Epidermal melanocyte (primary cell): Measurements from ENCODE around the gene NUDT8.
"Not testable (repeated sequence)": the region's sequence is repeated elsewhere in the genome, so short reads cannot be mapped to it uniquely, and the experiment has no call there.

ENCODE experiments used
- DNase-seq: peaks from one replicate; pipeline ENCODE4 v3.0.0; 2011; ENCODE audit warnings: low spot score; ENCODE audit not compliant: insufficient read length

Gene NUDT8

GRCh38 chr11:67660752-67661151 lies 31.0 kb upstream of the NUDT8 start:
- not testable (repeated sequence) for DNase-seq

GRCh38 chr11:67659651-67660165 lies 30.0 kb upstream of the NUDT8 start:
- DNase-seq = not testable (repeated sequence)

GRCh38 chr11:67657300-67657699 lies 27.6 kb upstream of the NUDT8 start:
- no peak for DNase-seq

DNA sequence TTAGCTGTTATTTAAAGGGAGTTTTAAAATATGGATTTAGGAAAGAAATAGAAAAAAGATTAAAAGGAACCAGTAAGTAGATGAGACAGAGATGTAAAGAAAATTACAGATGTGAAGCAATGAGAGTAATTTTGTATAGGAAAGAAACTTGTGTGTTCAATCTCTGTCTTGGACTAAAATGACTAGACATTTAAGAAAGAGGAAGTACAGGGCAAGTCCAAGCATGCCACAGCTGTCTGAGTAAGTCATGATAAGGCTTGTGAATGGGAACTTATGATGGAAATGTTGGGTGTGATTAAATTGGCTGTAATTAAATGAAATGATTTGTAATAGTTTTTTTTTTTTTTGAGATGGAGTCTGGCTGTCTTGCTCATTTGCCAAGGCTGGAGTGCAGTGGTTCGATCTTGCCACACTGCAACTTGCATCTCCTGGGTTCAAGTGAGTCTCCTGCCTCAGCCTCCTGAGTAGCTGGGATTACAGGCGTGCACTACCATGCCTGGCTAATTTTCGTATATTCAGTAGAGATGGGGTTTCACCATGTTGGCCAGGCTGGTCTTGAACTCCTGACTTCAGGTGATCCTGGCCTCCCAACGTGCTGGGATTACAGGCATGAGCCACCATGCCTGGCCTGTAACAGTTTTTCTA lies 26.7 kb upstream of the NUDT8 start:
- no peak for DNase-seq

- no peak for DNase-seq
Measured at GRCh38 chr11:67654225-67654624, 24.5 kb upstream of the NUDT8 start.

DNA sequence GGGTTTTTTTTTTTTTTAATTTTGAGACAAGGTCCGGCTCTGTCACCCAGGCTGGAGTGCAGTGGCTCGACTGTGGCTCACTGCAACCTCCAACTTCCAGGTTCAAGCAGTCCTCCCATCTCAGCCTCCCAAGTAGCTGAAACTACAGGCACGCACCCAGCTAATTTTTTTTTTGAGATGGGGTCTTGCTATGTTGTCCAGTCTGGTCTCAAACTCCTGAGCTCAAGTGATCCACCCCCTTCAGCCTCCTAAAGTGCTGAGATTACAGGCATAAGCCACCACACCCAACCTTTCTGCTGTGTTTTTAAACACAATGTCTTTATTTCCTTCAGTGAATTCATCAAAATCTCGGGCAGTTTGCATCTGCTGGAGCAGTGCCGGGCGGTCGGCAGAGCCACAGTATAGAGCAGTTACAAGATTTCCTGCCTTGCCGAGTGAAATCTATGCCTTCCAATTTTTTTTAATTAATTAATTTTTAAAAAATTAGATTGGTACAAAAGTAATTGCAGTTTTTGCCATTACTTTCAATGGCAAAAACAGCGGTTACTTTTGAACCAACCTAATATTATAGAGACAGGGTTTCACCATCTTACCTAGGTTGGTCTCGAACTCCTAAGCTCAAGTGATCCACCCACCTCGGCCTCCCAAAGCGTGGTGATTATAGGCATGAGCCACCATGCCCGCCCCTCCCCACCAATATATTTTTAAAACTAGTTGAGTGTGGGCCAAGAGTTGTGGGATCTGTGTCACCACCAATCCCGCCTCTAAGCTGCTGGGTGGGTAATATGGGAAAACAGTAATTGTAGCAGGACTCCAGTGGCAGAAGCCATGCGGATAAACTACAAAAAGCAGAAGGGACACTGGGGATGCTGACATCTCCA lies 23.5 kb upstream of the NUDT8 start:
- DNase-seq = no peak

DNA sequence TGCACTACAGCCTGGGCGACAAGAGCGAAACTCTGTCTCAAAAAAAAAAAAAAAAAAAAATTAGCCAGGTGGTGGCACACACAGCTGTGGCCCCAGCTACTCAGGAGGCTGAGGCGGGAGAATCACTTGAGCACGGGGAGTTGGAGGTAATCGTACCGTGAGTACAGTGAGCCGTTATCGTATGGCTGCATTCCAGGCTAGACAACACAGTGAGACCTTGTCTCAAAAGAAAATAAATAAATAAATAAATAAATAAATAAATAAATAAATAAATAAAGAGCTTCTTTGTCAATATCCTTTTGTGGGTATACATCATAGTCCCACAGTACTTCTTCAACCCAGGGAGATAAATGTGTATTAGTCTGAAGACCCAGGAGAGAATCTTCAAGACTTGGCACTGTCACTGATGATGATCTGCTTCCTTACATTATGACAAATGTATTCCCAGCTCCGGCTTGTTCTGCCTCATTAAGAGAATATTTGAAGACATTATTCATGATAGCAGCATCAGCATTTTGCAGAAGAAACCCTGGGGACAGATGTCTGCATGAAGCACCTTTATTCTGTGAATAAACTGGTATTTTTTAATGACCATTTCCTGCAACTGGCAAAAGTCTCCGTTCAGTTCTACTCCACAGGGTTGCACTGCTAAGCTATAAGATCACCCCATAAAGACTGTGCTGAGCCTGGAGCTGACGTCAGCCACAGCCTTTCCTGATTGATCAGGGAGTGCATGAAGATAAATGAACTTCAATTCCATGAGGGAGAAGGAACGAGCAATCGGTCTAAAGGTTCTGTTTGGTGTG lies 22.4 kb upstream of the NUDT8 start:
- DNase-seq = no peak

DNA sequence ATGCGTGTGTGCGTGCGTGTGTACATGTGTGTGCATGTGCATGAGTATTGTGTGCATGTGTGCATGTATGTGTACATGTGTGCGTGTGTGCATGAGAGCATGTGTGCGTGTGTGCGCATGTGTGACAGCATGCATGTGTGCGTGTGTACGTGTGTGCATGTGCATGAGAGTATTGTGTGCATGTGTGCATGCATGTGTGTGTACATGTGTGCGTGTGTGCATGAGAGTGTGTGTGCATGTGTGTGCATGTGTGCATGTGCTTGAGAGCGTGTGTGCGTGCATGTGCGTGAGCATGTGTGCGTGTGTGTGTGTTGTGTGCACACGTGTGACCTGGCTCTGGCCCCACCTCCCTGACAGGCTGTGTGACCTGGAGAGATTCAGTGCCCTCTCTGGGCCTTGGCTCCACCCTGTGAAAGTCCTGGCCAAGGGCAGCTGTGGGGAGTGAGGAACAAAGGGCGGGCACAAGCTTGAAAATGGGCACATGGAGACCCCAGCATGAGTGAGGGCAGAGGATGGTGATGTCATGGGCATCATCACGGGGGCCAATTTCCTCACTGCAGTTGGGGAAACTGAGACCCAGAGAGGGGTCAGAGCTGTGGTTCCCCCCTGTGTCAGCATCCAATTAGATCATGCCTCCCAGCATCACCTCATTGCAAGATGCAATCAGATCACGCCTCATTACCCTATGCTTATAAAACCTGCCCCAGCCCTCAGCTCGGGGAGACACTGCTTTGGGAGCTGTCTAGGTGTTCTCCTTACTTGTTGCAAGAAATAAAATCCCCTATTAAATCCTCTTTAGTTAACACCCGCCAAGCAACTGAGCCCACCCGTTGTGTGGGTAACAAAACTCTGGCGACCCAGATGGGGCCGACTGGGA lies 20.1 kb upstream of the NUDT8 start:
- DNase-seq = no peak

DNA sequence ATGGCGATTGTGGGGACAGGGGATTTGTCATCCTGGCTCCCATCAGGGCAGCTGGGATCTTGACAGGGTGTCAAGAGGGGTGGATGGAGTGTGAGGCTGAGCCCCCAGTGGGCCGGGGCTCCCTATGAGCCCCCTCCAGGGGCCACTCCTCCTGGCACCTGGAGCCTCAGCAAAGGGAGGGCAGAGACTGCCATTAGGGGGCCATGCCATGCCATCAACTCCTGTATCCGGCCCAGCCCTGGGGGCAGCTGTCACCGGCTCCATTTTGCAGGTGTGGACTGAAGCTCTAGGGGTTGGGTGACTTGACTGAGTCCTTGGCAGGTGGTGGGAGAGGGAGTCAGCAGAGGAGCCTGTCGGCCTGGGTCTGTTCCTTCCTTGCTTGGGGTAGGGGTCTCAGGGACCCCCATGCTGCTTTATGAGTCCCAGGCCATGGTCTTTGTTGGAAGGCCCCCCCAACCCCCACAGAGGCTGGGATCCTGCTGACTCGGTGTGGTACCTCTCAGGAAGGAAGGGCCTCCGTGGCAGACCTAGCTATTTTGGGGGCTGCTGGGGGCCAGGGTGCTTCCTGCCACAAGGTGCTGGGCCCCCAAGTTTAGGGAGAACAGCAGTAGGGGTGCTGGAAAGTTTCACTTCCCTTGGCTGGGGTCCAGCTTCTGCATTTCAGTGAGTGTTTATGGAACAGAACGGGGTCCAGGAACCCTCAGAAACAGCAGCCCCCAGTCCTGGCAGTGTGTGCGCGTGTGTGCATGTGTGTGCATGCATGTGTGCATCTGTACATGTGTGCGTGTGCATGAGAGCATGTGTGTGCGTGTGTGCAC lies 19.3 kb upstream of the NUDT8 start:
- DNase-seq = no peak

DNA sequence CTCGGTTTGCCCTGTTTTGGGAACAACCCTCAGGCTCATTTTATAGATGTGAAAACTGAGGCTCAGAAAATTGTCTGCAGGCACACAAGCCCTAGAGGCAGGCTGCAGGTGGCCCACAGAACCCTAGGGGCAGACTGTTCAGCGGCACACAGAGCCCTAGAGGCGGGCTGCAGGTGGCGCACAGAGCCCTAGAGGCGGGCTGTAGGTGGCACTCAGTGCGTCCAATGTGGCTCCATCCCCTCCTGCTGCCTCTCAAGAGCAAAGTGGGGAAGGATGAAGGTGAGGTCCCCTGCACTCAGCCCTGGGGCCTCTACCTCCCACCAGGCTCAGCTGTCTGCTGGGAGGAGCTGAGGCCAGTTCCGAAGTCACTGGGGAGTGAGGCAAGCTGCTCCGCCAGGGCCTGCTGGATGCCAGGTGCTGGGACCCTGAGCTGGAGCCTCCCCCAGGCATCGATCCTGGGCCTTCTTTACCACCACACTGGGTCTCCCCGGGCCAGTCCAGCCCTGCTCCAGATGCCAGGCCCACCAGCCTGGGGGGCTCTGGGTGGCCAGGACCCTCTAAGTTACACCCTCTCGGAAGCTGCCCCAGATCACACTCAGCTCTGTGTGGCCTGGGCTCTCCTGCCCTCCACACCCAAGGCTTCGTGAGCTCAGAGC lies 18.5 kb upstream of the NUDT8 start:
- no peak for DNase-seq

DNA sequence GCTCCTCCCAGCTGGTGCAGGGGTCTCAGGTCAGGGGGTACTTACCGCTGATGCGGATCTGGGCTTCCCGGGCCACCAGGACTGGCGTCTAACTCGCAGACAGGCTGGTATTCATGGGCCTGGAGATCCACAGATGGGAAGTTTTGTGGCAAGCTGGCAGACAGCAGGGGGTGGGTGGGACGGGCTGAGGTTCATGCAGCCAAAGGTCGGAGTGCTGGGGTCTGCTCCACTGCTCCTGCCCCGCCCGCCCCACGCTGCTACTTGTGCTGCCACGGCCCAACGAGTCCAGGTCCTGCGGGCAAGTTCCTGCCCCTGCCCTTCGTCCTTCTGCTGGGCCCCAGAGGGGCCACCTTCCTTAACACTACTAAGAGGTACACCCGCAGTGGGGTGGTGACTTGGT lies 17.7 kb upstream of the NUDT8 start:
- no peak for DNase-seq

- DNase-seq = no peak
Measured at GRCh38 chr11:67646535-67647336, 17.0 kb upstream of the NUDT8 start.

- no peak for DNase-seq
Measured at GRCh38 chr11:67645521-67646461, 16.1 kb upstream of the NUDT8 start.

GRCh38 chr11:67644472-67645418 lies 15.0 kb upstream of the NUDT8 start:
- no peak for DNase-seq

GRCh38 chr11:67644042-67644441 lies 14.3 kb upstream of the NUDT8 start:
- no peak for DNase-seq
